SK-N-SH treated with all-trans-retinoic acid at 6 μM for 48 hours (cell line): ENCODE data around the gene ARHGEF16.

Source experiments
- ATAC-seq: fragments of 200-7000 bp; cut with Tn5 transposase; 3 replicates; pipeline ENCODE4 v1.9.1; 2020; ENCODE audit warnings: mild to moderate bottlenecking, moderate library complexity
- ARNTL ChIP-seq: fragments of 450-650 bp; formaldehyde crosslinking; IDR thresholded peaks from 2 replicates; pipeline ENCODE4 v1.5.0; 2020; ENCODE audit warnings: low read depth, mild to moderate bottlenecking, moderate library complexity, borderline replicate concordance
- BACH2 ChIP-seq: fragments of 250-450 bp; sonication (Bioruptor Pico); IDR thresholded peaks from 2 replicates; pipeline ENCODE4 v1.9.0; 2021; ENCODE audit warnings: mild to moderate bottlenecking, borderline replicate concordance
- CREB5 ChIP-seq: fragments of 250-450 bp; sonication (Bioruptor Pico); IDR thresholded peaks from 2 replicates; pipeline ENCODE4 v1.5.1; 2020; ENCODE audit warnings: low read depth, mild to moderate bottlenecking, moderate library complexity
- CSRNP3 ChIP-seq: fragments of 250-450 bp; sonication (Bioruptor Pico); IDR thresholded peaks from 2 replicates; pipeline ENCODE4 v1.5.1; 2021; ENCODE audit warnings: mild to moderate bottlenecking, moderate library complexity
- ESRRG ChIP-seq: fragments of 250-450 bp; sonication (Bioruptor Pico); IDR thresholded peaks from 2 replicates; pipeline ENCODE4 v1.6.1; 2021; ENCODE audit warnings: mild to moderate bottlenecking
- GLIS3 ChIP-seq: fragments of 250-450 bp; sonication (Bioruptor Pico); IDR thresholded peaks from 2 replicates; pipeline ENCODE4 v1.5.0; 2020; ENCODE audit warnings: mild to moderate bottlenecking, moderate library complexity
- ISL1 ChIP-seq: fragments of 250-450 bp; sonication (Bioruptor Pico); IDR thresholded peaks from 2 replicates; pipeline ENCODE4 v2.1.2; 2022; ENCODE audit warnings: mild to moderate bottlenecking, moderate library complexity
- OSR1 ChIP-seq: fragments of 250-450 bp; sonication (Bioruptor Pico); IDR thresholded peaks from 2 replicates; pipeline ENCODE4 v1.8.0; 2022; ENCODE audit warnings: moderate library complexity, mild to moderate bottlenecking, inconsistent platforms
- PATZ1 ChIP-seq: fragments of 250-450 bp; sonication (Bioruptor Pico); IDR thresholded peaks from 2 replicates; pipeline ENCODE4 v1.8.0; 2020; ENCODE audit warnings: mild to moderate bottlenecking, moderate library complexity, borderline replicate concordance
- POU6F1 ChIP-seq: fragments of 250-450 bp; sonication (Bioruptor Pico); IDR thresholded peaks from 2 replicates; pipeline ENCODE4 v1.8.0; 2021; ENCODE audit warnings: low read depth, mild to moderate bottlenecking, moderate library complexity, borderline replicate concordance
- PPARA ChIP-seq: fragments of 250-450 bp; sonication (Bioruptor Pico); IDR thresholded peaks from 2 replicates; pipeline ENCODE4 v1.5.0; 2020; ENCODE audit warnings: mild to moderate bottlenecking, borderline replicate concordance
- SNAI2 ChIP-seq: fragments of 250-450 bp; sonication (Bioruptor Pico); IDR thresholded peaks from 2 replicates; pipeline ENCODE4 v1.5.0; 2020; ENCODE audit warnings: mild to moderate bottlenecking, moderate library complexity
- TCF4 ChIP-seq: fragments of 250-450 bp; sonication (Bioruptor Pico); IDR thresholded peaks from 2 replicates; pipeline ENCODE4 v1.8.0; 2021; ENCODE audit warnings: mild to moderate bottlenecking, moderate library complexity, borderline replicate concordance
- TOX ChIP-seq: fragments of 250-450 bp; sonication (Bioruptor Pico); IDR thresholded peaks from 2 replicates; pipeline ENCODE4 v1.8.0; 2021; ENCODE audit warnings: mild to moderate bottlenecking, moderate library complexity, borderline replicate concordance
- TSHZ2 ChIP-seq: fragments of 250-450 bp; sonication (Bioruptor Pico); IDR thresholded peaks from 2 replicates; pipeline ENCODE4 v1.5.0; 2020; ENCODE audit warnings: mild to moderate bottlenecking, moderate library complexity
- ZC3H10 ChIP-seq: fragments of 250-450 bp; sonication (Bioruptor Pico); IDR thresholded peaks from 2 replicates; pipeline ENCODE4 v1.5.1; 2021; ENCODE audit warnings: mild to moderate bottlenecking, moderate library complexity
- ZFP3 ChIP-seq: fragments of 250-450 bp; sonication (Bioruptor Pico); IDR thresholded peaks from 2 replicates; pipeline ENCODE4 v1.5.0; 2020; ENCODE audit warnings: mild to moderate bottlenecking, moderate library complexity
- ZFP30 ChIP-seq: fragments of 450-650 bp; formaldehyde crosslinking; IDR thresholded peaks from 2 replicates; pipeline ENCODE4 v1.5.0; 2022; ENCODE audit warnings: mild to moderate bottlenecking, moderate library complexity
- ZNF565 ChIP-seq: fragments of 450-650 bp; formaldehyde crosslinking; conservative IDR thresholded peaks from 2 replicates; pipeline ENCODE4 v1.5.0; 2020; ENCODE audit warnings: low read depth, mild to moderate bottlenecking, moderate library complexity
- ZNF70 ChIP-seq: fragments of 450-650 bp; formaldehyde crosslinking; IDR thresholded peaks from 2 replicates; pipeline ENCODE4 v1.5.0; 2020; ENCODE audit warnings: mild to moderate bottlenecking, moderate library complexity
- ZNF8 ChIP-seq: fragments of 450-650 bp; formaldehyde crosslinking; IDR thresholded peaks from 2 replicates; pipeline ENCODE4 v1.5.0; 2020; ENCODE audit warnings: mild to moderate bottlenecking, moderate library complexity

The ARHGEF16 gene

GRCh38 chr1:3433596-3434320, 20.7 kb upstream of the ARHGEF16 start:
- no peak for ATAC-seq
- TF ChIP-seq ZFP30 (no peak), ISL1 (CRISPR knock-in tag) (no peak), TOX (CRISPR knock-in tag) (no peak), PATZ1 (CRISPR knock-in tag) (no peak), TCF4 (no peak), ZC3H10 (CRISPR knock-in tag) (no peak), ESRRG (CRISPR knock-in tag) (no peak), TSHZ2 (CRISPR knock-in tag) (no peak), ZNF8 (CRISPR knock-in tag) (no peak), PPARA (CRISPR knock-in tag) (no peak), ZNF70 (no peak), CSRNP3 (CRISPR knock-in tag) (no peak), OSR1 (CRISPR knock-in tag) (no peak), ZNF565 (no peak), CREB5 (no peak), POU6F1 (CRISPR knock-in tag) (no peak), ARNTL (CRISPR knock-in tag) (no peak)

GRCh38 chr1:3434406-3435110, 19.9 kb upstream of the ARHGEF16 start:
- TF ChIP-seq PATZ1 (CRISPR knock-in tag), result no peak
- no peak for TF ChIP-seq OSR1 (CRISPR knock-in tag)
- TF ChIP-seq ZFP30, result no peak
- no peak for TF ChIP-seq SNAI2 (CRISPR knock-in tag)
- TF ChIP-seq TSHZ2 (CRISPR knock-in tag), result no peak
- no peak for TF ChIP-seq POU6F1 (CRISPR knock-in tag)
- no peak for TF ChIP-seq BACH2 (CRISPR knock-in tag)
- no peak for TF ChIP-seq ZNF8 (CRISPR knock-in tag)
- TF ChIP-seq GLIS3, result no peak
- TF ChIP-seq ISL1 (CRISPR knock-in tag), result no peak
- no peak for TF ChIP-seq PPARA (CRISPR knock-in tag)
- TF ChIP-seq ZFP3 (CRISPR knock-in tag), result no peak
- no peak for TF ChIP-seq TCF4
- no peak for ATAC-seq
